ENCODE results near the gene SNAPIN.
A peak's percentile ranks its signal among the peaks of the same experiment; 100 is the strongest.
"Not testable (repeated sequence)": the region's sequence is repeated elsewhere in the genome, so short reads cannot be mapped to it uniquely, and the experiment has no call there.

The SNAPIN gene

DNA sequence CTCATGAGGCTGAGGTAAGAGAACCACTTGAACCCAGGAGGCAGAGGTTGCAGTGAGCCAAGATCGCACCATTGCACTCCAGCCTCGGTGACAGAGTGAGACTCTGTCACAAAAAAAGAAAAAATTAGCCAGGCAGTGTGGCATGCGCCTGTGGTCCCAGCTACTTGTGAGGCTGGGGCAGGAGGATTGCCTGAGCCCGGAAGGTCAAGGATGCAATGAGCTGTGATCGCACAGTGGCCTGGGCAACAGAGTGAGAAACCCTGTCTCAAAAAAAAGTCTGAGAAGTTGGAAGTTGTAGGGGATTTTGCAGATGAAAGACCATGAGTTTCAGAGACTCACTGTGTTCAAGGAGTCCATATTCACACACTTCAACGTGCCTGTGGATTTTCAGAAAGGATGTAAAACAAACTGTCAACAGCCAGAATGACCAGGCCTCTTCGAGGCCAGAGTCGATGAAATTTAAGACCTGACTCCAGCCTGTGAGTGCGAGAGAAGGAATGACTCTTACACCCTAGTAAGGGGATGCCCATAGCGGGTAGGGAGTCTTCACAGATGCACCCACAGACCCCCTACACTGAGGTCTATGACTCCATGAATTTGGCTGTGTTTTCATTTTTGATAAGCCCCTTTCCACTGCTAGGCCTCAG, 33.4 kb upstream of the SNAPIN start:
- DNase-seq (ENCODE audit: low read depth), result no peak
- no peak overlapping the region for H3K4me3 ChIP-seq (ENCODE audit: low read depth, low read length)

DNA sequence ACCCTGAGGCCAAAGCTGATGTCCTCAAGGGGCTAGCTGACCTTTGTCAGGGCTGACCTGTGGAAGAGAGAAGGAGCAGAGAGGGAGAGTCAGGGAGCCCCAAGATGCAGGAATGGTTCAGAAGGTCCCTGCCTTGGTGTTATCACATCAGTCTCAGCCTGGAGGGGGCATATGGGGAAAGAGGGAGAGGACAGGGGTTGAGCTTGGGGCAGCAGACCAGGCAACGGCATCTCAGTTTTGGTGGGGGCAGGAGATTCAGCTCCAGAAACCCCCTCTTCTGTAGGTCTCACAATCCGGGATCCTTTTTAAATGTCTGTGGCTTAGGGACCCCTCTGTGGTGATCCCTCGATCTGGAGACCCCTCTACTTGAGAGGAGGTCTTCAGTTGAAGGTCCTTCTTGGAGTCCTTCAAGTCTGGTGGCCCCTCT, 32.0 kb upstream of the SNAPIN start:
- peak overlapping the region; percentile 70 for H3K4me3 ChIP-seq (ENCODE audit: low read depth, low read length)
- no peak for DNase-seq (ENCODE audit: low read depth)

DNA sequence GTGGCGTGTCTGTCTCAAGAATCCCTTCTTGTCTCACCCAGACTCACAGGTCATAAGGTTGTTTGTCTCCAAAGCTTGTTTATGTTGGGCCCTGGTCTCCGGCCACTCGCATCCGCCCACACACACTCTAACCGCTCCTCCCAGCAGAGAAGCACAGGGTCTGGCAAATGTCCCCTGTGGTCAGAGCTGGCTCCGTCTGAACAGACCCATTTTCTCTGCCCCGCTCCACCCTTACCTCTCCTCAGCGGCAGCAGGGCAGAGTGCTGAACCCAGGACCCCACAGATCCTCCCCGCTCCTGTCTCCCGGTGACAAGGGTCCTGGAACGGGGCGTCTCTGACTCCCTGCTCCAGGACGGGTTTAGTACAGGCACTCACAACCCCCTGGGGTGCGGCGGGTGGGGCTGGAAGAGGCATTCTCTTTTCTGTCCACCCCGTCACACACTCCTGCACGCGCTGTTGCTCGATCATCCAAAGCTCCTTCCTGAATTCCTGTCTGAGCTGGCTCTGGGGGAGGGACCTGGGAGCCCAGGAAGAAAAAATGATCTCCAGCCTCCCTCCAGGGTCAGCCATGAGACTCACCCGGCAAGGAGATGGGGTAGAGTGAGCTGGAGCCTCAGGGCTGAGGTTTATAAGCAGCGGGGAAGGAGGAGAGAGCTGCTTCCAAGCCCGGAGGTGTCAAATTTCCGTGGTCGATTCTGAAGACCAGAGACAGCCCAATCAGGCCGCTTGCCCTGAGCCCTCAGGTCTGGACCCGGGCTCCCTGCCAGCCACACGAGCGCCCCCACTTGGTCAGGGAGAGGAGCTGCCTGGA, 31.4 kb upstream of the SNAPIN start, which contains the start of gene S100A13:
Gene S100A13, minus strand, starts transcription at position 602 of the 811 bp plus-strand sequence. CDS start 1,033 bp downstream, outside the sequence.
- DNase-seq (ENCODE audit: low read depth), result peak; percentile 81
- peak within 1 kb of the TSS; percentile 70 for H3K4me3 ChIP-seq (ENCODE audit: low read depth, low read length)

DNA sequence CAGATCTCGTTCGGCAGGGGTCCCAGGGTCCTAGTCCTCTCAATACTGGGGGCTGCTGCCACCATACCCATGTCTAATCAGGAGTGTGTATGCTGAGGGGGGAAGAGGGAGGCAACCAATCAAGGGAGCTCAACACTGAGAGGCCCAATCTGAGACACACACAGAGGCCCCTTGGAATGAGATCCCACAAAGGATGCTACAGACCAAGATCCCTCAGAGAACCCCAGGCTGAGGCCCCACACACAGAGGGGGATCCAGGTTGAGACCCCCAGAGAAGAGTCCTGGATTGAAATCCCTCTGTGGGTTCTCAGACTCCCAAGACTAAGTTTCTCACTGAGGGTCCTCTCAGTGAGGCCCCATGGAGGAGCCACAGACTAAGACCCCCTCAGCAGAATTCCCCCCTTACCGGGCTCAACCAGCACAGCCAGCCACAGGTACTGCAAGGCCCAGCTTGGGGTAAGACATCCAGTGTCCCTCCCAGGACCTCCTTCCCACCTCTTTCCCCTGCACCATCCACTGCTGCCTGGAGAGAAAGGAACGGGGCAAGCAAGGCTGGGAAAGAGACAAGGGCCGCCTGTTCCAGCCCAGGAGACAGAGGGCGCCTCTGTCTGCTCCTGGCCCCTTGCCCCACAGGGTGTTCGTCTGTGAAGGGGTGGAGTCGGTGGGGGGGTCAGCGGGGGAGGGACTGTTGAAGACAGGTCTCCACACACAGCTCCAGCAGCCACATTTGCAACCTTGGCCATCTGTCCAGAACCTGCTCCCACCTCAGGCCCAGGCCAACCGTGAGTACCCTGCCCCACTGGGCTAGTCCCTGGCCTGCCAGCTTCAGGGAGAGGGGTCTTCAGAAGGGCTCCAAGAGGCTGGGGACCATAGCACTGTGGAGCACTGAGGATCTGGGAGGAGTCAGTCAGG, 30.5 kb upstream of the SNAPIN start, which contains the start of gene S100A1:
Gene S100A1, plus strand, starts transcription at position 720 of the 912 bp plus-strand sequence. CDS start 2,088 bp downstream, outside the sequence.
- H3K4me3 ChIP-seq (ENCODE audit: low read depth, low read length), result peak within 1 kb of the TSS; percentile 70
- DNase-seq (ENCODE audit: low read depth), result no peak

DNA sequence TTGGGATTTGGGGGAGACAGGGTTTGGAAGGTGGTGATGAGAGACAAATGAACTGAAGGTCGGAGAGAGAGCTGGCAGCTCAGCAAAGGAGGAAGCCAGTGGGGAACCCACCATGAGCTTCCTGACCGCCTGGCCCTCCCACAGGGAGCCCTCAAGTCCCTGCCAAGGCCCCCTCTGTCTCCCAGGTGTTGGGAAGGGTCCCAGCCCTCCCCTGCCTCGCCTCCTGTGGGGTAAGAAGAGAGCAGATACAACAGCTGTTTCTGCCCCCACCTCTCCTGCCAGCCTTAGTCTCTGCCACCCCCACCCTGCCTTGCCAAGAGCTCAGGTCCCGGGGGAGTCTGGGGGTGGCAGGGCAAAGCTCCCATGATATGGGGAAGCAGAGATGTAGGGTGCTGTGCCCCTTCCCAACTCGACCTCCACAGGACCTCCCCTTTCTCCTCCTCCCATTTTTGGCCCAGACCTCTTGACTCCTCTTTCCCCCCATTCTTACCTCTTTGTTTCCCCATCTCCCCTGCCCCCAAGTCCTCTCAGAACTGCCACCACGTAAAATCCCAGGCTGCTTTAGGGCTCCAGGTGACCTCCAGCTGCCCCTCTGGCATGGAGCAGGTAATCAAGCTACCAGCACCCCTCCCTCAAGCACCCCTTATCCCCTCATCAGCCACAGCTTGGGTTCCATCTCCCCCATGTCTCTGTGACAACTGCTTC, 29.7 kb upstream of the SNAPIN start:
- no peak for DNase-seq (ENCODE audit: low read depth)
- no peak overlapping the region for H3K4me3 ChIP-seq (ENCODE audit: low read depth, low read length)

- no peak overlapping the region for H3K4me3 ChIP-seq (ENCODE audit: low read depth, low read length)
- DNase-seq (ENCODE audit: low read depth), result no peak
These were observed 29.2 kb upstream of the SNAPIN start for GRCh38 chr1:153629343-153629665.

- H3K4me3 ChIP-seq (ENCODE audit: low read depth, low read length), result no peak overlapping the region
- DNase-seq (ENCODE audit: low read depth), result no peak
These were observed 28.5 kb upstream of the SNAPIN start for GRCh38 chr1:153629971-153630370.

DNA sequence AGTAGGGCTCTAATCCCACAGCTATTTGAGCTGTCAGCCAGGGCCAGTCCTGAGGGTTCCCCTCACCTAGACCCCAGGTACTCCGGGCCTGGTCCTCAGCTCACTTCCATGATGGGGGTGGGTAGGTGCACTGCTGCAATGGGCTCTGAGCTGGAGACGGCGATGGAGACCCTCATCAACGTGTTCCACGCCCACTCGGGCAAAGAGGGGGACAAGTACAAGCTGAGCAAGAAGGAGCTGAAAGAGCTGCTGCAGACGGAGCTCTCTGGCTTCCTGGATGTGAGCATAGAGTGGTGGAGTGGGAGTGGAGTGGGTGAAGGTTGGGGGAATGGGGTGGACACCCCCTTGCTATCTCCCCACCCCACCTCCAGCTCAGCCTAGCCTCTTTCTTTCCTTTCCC, 28.1 kb upstream of the SNAPIN start:
- H3K4me3 ChIP-seq (ENCODE audit: low read depth, low read length), result no peak overlapping the region
- no peak for DNase-seq (ENCODE audit: low read depth)

DNA sequence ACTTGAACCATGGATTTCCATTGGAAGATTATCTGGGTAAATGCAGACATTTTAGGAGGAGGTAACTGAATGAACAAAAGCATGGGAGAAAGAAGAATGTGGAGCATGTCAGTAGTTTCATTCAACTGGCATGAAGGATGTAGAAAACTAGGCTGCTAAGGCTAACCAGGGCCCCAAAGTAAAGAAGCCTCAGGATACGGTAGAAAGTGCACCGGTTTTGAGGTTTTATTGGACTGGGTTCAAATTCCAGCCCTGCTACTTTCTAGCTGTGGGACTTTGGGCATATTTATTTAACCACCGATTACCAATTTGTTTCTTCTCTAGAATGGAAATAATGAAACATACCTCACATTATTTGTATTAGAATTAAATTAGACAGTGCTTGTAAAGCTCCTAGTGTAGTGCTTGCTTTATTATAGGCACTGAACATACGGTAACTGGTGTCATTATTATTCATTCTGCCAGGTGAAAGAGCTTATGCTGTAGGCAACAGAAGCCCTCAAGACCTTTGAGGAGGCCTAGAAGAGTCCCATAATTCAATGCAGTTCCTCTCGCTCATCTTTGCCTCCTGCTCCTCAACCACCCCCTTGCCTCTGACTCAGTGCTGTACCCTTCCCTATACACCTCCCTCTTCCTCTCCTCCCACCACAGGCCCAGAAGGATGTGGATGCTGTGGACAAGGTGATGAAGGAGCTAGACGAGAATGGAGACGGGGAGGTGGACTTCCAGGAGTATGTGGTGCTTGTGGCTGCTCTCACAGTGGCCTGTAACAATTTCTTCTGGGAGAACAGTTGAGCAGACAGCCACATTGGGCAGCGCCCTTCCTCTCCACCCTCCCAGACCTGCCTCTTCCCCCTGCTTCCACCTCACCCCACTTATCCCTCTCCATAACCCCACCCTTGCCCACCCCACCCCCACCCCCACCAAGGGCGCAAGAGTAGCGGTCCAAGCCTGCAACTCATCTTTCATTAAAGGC, 27.2 kb upstream of the SNAPIN start:
- H3K4me3 ChIP-seq (ENCODE audit: low read depth, low read length), result no peak overlapping the region
- no peak for DNase-seq (ENCODE audit: low read depth)

- peak overlapping the region; percentile 92 for H3K4me3 ChIP-seq (ENCODE audit: low read depth, low read length)
- no peak for DNase-seq (ENCODE audit: low read depth)
These were observed 25.2 kb upstream of the SNAPIN start for GRCh38 chr1:153633161-153633753.

DNA sequence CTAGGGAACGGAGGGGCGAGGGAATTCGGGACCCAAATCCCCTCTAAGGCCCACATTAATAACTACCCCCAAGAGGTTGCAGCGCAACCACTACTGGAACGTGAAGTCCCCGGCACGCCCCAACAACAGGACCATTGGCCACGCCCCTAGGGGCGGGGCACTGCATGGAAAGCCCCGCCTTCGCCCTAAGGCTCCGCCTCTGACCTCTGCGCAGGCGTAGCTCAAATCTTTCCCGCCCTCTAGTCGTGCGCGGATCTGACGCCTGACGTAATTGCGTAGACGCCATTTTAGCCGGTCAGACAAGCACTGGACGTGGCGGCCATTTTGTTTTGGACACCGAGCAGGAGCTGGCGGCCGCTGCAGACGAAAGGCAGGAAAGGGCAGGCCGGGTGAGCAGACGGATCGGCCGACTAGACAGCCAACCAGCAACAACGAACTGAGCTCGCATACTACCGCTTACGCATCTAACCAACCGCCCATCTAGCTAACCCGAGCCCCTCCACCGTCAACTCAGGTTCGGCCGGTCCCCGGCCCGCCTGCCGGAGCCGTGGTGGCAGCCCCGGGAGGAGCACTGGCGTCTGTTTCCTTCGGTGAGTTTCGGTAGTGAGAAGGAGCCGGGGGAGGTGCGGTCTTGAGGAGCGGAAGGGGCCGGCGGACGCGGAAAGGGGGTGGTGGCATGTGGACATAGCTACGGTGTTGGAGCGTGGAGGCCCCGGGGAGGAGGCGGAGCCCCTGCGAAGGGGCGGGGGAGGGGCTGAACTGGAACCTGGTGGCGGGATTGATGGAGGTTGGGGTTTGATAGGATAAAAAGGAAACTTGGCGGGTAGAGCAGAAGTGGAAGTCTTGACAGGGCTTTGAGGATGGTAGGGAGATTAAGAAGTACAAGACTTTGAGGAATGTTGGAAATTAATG, 24.5 kb upstream of the SNAPIN start, which contains the start of gene CHTOP:
Gene CHTOP, plus strand, starts transcription at position 313 of the 912 bp plus-strand sequence. CDS start 2,523 bp downstream, outside the sequence.
- peak within 1 kb of the TSS; percentile 92 for H3K4me3 ChIP-seq (ENCODE audit: low read depth, low read length)
- peak; percentile 94 for DNase-seq (ENCODE audit: low read depth)

GRCh38 chr1:153635872-153636271, 22.6 kb upstream of the SNAPIN start:
- no peak for DNase-seq (ENCODE audit: low read depth)
- H3K4me3 ChIP-seq (ENCODE audit: low read depth, low read length), result no peak overlapping the region

GRCh38 chr1:153636312-153636711, 22.2 kb upstream of the SNAPIN start:
- no peak for DNase-seq (ENCODE audit: low read depth)
- no peak overlapping the region for H3K4me3 ChIP-seq (ENCODE audit: low read depth, low read length)

DNA sequence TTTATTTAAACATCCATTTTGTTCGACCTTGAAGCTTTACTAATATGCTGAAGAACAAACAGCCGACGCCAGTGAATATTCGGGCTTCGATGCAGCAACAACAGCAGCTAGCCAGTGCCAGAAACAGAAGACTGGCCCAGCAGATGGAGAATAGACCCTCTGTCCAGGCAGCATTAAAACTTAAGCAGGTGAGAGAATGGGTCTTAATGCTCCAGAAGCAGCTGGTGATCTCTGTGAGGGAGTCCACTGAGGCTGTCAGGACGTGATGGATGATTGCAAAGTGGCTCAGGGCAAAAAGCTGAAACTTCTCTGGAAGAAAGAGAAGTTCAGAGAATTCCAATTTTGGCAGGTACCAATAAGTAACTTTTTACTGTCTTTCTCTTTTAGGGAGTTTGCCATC, 20.2 kb upstream of the SNAPIN start:
- H3K4me3 ChIP-seq (ENCODE audit: low read depth, low read length), result no peak overlapping the region

DNA sequence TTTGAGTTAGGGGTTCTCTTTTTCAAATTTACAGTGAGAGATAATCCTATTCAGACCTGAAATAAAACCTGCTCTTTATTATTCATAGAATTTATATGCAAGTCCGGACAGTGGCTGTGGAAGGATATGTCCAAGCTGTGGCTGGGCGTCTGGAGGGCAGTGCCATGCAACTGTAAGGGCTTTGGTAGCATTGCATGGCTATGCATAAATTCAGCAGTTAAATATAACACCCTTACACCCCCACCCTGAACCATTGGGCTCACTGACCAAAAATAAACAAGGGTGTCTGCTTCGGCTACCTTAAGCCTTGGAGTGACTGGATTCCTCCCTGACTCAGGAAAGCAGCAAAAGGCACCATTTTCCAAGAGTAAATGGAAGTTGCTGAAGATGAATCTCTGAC, 19.2 kb upstream of the SNAPIN start:
- H3K4me3 ChIP-seq (ENCODE audit: low read depth, low read length), result no peak overlapping the region
- no peak for DNase-seq (ENCODE audit: low read depth)

More for the DNA sequence above, 20.2 kb upstream of the SNAPIN start:
- no peak for DNase-seq (ENCODE audit: low read depth)

DNA sequence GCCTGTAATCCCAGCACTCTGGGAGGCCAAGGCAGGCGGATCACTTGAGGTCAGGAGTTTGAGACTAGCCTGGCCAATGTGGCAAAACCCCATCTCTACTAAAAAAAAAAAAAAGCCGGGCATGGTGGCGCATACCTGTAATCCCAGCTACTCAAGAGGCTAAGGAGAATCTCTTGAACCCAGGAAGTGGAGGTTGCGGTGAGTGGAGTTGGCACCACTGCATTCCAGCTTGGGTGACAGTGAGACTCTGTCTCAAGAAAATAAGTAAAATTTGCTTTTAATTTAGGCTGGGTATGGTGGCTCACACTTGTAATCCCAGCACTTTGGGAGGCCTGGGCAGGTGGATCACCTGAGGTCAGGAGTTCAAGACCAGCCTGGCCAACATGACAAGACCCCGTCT, 18.3 kb upstream of the SNAPIN start:
- H3K4me3 ChIP-seq (ENCODE audit: low read depth, low read length); DNase-seq (ENCODE audit: low read depth): not testable (repeated sequence)

- DNase-seq (ENCODE audit: low read depth), result no peak
- no peak overlapping the region for H3K4me3 ChIP-seq (ENCODE audit: low read depth, low read length)
These were observed 17.6 kb upstream of the SNAPIN start for GRCh38 chr1:153640861-153641260.

All from skeletal muscle cell (primary cell).